Measurements from ENCODE around the gene TMTC1.

- TF ChIP-seq POLR2A (IDR thresholded peaks at IDR 0.05; ENCODE audit: extremely low read depth, insufficient read length) (no peak), CTCF (IDR thresholded peaks at IDR 0.05; ENCODE audit: low read depth, low read length) (no peak), MYC (IDR thresholded peaks at IDR 0.05; ENCODE audit: low read depth, low read length) (no peak)
These were observed 143.0 kb downstream of the TMTC1 start for GRCh38 chr12:29640589-29641345.

Measured in NB4 (cell line).